NT2/D1 (cell line): Measurements from ENCODE around the gene AKAP9.

Source experiments
- YY1 ChIP-seq: IDR thresholded peaks from 2 replicates; pipeline ENCODE4 v1.6.1; 2011; ENCODE audit not compliant: insufficient read length, insufficient read depth
- ZNF274 ChIP-seq: IDR thresholded peaks from 2 replicates; pipeline ENCODE4 v1.6.1; 2011; ENCODE audit warnings: mild to moderate bottlenecking, low read depth, low read length

DNA sequence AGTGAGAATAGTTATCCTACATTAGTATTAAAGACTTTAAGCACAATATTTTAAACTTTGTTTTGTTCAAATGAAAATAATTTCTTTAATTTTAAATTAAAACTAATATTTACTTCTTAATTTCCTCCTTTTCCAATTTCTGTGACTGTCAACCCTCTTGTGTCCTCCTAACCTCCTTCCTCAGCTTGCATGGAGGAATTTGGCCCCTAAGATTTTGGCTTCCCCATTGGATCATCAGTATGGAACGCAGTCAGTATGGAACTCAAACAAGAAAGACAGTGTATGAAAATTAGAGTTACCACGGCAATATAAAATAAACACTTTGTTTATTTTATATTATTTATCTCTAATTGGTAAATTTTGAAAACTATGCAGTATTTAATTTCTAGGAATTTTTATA, 102.4 kb downstream of the AKAP9 start:
- TF ChIP-seq YY1 (no peak), ZNF274 (no peak)
